Sigmoid colon (tissue), 4 donors: ENCODE data around the gene TUFM.

Experiments
- CTCF ChIP-seq, 4 experiments: fragments of 450-650 bp in 3 of 4; fragments of 200-600 bp in 1 of 4; IDR thresholded peaks; one replicate each; pipeline ENCODE4 v1.5.1; 2016 to 2019; ENCODE audit warnings: antibody characterized with exemption in 4 of 4, mild to moderate bottlenecking in 3 of 4, moderate library complexity in 2 of 4
- POLR2A ChIP-seq, 2 donors: fragments of 450-650 bp; IDR thresholded peaks; one replicate each; pipeline ENCODE4 v1.6.1; 2016; ENCODE audit warnings: antibody characterized with exemption in 2 of 2, mild to moderate bottlenecking in 2 of 2, moderate library complexity in 2 of 2
- POLR2AphosphoS5 ChIP-seq, 4 donors: sonication (generic); formaldehyde crosslinking; IDR thresholded peaks; one replicate each; pipeline ENCODE4 v1.6.1; 2017; ENCODE audit warnings: antibody characterized with exemption in 4 of 4

DNA sequence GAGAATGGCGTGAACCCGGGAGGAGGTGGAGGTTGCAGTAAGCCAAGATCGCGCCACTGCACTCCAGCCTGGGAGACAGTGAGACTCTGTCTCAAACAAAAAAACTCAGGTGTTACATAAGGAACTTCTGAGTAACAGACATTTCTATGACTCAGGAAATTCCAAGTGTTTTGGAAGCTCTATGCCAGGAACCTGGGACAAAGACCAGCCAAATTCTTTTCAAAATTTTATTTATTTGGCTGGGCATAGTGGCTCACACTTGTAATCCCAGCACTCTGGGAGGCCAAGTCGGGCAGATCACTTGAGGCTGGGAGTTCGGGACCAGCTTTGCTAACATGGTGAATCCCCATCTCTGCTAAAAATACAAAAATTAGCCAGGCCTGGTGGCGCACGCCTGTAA is 12.3 kb upstream of the TUFM start:
- TF ChIP-seq CTCF (IDR thresholded peaks at IDR 0.05) (no peak), POLR2AphosphoS5 (IDR thresholded peaks at IDR 0.05) (no peak), POLR2A (IDR thresholded peaks at IDR 0.05) (no peak)
